Stimulated activated CD8-positive, alpha-beta memory T cell treated with anti-CD3 and anti-CD28 coated beads, Interleukin-15, amount 100 ng/mL, for 1 hour (primary cell): ENCODE data around the gene CRISPLD2.
"Not testable (repeated sequence)": the region's sequence is repeated elsewhere in the genome, so short reads cannot be mapped to it uniquely, and the experiment has no call there.

Experiments
- DNase-seq: peaks from one replicate; pipeline ENCODE4 v3.0.0-alpha.2; 2020; ENCODE audit warnings: low read depth

CRISPLD2 gene

DNA sequence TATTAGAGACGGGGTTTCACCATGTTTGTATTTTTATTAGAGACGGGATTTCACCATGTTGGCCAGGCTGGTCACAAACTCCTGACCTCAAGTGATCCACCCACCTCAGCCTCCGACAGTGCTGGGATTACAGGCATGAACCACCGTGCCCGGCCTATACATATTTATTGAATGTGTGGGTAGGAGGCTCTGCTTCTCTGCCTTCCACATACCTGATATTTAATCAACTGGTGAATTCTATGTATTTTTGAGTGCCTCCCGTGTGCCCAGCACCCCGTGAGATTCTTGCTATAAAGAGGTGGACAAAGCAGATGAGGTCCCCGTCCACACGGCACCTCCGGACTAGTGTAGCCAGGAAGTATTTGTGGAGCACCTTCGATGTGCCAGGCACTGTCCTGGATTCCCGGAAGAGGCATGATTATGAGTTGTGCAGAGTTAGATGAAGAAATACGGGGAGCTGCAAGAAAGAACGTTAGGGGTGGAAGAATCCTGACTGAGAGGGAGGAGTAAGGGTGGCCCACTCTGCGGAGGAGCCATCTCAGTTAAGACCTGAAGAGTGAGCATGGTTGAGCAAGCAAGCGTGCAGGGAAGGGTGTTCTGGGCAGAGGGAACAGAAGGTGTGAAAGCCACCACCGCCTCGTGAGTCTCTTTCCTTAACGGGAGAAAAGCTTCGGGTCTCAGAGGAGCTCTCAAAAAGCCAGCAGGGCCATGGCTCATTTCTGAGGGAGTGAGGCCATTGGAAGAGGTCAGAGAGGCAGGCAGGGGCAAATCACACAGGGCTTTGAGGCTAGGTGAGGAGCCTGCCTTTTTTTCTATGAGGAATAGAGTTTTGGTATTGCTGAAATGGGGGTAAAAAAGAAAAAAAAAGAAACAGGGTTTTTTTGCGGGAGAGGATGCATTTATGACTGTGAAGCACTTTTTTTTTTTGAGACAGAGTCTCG, 21.2 kb downstream of the CRISPLD2 start:
- no peak for DNase-seq

DNA sequence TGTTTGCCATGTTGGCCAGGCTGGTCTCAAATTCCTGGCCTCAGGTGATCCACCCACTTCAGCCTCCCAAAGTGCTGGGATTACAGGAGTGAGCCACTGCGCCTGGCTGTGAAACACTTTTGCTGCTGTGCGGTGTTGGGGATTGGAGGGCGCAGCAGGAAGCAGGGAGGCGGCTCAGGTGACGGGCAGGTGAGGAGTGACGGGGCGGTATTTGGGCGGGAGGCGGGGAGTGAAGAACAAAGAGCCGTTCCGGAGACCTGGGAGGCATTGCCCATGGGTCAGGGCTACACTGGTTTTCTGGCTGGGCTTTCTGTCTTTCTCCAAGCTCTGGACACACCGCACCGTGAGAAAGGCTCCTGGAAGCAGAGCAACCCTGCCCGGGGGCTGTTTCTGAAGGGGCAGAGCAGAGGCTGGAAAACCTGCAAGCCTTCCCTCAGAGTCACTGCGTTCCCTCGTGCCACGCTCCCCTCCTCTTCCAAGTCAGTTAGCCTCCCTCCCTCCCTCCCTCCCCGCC, 22.1 kb downstream of the CRISPLD2 start:
- no peak for DNase-seq

DNA sequence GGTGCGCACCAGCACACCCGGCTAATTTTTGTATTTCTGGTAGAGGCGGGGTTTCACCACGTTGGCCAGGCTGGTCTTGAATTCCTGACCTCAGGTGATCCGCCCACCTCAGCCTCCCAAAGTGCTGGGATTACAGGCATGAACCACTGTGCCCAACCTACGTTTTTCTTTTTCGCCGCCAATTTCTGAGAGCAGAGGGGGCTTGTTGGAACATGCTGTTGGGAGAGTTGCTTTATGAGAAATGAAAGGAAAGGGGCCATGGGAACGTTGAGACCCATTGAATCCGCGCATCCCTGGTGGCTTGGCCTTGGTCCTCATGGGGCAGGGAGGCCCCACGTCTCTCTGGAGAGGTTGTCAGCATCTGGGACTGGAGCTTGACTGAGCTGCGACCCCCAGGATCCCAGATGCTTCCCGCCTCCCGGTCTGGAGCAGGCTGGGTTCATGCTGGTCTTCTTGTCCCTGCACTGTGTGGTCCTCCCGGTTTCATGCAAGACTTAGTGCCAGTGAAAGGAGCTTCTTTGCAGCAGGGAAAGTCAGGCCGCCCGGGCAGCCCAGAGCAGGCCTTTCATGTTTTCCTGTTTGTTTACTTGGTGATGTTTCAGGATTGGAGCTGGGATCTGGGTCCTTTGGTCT, 22.8 kb downstream of the CRISPLD2 start:
- DNase-seq, result no peak

DNA sequence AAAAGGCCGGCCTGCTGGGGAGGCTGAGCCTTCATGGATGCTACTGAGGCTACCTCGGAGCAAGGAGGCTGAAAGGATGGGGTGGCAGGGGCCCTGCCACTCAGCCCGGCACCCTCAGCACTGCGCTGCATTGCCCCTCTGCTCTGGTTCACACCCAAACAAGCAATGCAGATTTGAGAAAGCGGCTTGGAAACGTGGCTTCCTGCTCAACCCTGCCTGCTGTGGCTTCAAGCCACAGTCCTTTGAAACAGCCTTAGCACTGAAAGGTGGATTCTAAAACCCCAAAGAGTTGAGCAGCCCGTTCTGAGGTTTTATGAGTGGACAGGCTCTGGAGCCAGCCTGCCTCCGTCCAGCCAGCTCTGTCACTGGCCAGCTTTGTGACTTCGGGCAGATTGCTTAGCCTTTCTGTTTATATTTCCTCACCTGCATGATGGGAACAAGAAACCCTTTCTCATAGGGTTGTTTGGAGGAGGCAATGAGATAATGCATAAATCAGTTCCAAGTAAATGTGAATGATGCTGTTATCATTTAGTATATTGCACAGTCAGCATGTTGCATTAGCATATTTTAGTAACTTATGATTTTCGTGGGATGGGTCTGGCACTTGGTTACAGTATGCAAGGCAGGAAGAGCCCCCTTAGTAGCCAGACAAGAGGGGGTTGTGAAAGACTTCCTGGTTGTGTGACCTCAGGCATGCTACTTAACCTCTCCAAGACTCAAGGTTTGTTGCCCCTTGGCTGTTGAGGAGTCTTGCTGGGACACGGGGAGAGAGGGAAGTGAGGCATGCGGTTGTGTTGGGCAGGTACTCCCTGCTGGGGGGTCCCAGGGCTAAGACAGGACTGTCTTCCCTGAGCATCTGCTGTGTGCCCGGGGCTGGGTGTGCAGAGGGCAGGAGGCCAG, 23.6 kb downstream of the CRISPLD2 start:
- DNase-seq, result no peak

DNA sequence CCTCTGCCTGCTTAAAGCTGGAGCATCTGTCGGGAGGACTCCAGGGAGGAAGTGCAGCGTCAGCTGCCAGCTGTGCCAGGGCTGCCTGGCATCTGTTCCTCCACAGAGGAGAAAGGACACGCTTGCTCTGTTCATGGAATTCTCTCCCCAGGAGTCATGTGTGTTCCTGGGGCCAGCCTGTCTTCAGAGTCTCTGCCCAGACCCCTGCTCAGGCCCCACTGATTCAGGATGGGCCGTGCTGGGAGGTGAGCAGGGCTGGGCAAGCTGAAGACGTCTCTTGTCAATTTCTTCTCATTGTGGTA, 24.2 kb downstream of the CRISPLD2 start:
- no peak for DNase-seq

DNA sequence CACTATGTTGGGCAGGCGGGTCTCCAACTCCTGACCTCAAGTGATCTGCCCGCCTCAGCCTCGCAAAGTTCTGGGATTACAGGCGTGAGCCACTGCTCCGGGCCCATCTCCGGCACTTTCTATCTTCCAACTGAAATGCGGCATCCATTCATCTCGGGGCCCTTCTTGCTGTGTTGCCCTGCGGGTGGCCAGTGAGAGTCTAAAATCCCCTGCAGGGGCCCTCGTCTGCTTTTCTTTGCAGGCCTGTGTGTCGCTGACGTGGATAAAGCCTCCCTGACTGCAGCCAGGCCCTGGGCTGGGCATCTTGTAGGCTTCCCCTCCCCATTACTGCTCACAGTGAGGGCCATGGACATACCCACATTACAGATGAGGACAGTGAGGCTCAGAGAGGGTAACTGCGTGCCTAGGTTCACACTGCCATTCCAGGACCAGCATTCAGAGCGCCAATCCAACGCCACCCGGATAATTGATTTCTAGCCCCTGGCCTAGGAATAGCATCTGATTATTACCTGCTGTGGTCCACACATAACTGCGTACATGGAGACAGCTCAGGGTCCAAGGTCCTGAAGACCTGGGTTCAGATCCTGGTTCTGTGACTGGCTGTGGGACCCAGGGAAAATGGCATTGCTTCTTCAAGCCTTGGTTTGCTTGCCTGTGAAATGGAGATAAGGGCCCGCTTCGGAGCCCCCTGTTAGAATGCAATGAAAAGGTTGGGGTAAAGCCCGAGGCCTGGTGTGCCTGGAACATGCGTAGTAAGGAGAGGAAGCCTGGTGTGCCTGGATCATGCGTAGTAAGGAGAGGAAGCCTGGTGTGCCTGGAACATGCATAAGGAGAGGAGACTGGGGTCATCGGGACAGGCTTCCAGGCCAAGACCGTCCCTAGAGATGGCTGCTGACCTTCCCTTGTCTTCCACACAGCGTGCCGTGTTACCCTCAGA, 25.0 kb downstream of the CRISPLD2 start:
- DNase-seq, result no peak

DNA sequence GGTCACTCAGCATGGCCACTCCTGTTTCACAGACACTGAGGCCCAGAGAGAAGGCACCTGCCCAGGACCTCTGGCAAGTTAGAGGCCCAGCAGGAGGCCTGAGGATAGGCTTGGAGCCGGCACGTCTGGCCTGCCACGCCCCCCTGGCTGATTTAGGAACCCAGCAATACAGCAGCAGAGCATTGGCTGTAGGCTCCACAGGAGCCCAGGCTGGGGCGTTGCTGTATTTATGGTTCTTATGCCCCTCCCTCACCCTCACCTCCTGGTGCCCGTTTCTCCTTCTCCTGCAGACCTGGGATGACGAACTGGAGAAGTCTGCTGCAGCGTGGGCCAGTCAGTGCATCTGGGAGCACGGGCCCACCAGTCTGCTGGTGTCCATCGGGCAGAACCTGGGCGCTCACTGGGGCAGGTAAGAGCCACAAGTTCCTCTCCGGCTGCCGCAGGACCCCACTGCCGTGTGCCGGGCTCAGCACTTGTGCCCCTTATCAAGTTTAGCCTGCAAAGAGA, 25.8 kb downstream of the CRISPLD2 start:
- no peak for DNase-seq

DNA sequence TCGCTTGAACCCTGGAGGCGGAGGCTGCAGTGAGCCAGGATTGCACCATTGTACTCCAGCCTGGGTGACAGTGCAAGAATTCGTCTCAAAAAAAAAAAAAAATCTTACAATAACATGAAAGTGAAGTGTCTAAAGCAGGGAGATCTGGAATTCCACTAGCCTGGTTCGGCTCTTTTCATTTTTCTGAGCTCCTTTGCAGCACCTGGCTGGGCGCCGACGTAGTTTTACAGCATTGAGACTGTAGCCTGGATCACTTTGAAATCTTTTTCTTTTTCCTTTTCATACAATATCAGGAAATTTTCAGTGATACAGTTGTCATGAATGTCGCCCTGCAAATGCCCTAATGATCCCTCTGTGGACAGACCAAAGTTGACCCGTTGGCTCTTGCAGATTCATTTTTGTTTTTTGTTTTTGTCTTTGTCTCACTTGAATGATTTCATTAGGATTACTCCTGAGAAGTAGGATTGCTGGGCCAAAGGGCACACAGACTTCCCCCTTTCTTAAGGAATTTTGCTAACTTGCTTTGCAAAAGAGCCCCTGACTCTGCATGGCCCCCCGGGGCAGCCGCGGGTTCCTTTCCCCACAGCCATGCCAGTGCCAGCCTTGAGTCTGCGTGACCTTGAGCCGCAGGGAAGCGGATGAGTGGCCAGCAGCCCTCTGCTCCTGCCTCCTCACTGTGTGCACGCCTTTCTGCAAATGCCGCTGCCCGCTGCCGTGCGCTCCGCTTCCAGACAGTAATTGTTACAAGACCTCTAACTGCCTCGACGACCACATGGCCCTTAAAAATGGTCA, 28.0 kb downstream of the CRISPLD2 start:
- no peak for DNase-seq

DNA sequence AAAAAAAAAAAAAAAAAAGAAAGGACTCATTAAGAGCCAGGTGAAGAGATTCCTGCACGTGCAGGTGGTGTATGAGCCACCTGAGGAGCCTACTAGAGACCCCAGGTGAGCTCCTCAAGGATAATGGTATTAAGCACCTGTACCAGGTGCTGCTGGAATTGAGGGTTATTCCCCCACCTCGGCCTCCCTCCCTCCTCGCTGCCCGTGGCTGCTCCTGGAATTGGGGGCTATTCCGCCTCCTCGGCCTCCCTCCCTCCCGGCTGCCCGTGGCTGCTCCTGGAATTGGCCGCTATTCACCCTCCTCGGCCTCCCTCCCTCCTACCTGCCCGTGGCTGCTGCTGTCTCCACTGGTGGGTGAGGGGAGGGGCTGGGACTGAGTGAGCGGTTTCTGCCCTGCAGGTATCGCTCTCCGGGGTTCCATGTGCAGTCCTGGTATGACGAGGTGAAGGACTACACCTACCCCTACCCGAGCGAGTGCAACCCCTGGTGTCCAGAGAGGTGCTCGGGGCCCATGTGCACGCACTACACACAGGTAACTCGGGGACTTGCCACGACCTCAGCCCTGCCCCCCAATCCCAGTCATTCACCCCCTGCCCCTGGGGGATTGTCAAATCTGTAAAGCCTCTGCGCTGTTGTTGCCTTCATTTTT, 29.3 kb downstream of the CRISPLD2 start:
- no peak for DNase-seq

DNA sequence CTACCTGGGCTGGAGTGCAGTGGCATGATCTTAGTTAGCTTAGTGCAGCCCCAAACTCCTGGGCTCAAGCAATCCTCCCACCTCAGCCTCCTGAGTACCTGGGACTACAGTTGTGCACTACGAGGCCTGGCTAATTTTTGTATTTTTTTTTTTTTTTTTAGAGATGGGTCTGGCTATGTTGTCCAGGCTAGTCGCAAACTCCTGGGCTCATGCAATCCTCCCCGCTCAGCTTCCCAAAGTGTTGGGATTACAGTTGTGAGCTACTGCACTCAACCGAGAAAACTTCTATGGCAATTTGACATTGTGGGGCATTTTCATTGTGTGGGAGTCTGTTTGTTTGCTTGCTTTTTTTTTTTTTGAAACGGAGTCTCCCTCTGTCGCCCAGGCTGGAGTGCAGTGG, 30.0 kb downstream of the CRISPLD2 start:
- DNase-seq, result no peak

DNA sequence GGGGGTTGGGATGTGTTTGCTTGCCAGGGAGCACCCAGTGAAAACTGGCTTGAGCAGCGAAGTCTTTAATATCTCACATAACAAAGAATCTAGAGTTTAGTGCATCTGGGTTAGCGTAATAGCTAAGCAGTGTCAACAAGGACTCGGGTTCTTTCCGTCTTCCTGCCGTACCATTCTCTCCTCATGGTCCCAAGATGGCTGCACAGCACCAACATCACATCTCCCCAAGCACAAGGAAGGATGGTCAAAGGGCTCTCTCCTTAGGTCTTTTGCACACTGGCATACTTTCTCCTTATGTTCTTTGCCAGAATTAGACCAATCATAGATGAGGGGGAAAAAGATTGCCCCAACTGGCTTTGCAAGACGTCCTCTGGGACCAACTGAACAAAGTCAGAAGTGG, 30.9 kb downstream of the CRISPLD2 start:
- no peak for DNase-seq

DNA sequence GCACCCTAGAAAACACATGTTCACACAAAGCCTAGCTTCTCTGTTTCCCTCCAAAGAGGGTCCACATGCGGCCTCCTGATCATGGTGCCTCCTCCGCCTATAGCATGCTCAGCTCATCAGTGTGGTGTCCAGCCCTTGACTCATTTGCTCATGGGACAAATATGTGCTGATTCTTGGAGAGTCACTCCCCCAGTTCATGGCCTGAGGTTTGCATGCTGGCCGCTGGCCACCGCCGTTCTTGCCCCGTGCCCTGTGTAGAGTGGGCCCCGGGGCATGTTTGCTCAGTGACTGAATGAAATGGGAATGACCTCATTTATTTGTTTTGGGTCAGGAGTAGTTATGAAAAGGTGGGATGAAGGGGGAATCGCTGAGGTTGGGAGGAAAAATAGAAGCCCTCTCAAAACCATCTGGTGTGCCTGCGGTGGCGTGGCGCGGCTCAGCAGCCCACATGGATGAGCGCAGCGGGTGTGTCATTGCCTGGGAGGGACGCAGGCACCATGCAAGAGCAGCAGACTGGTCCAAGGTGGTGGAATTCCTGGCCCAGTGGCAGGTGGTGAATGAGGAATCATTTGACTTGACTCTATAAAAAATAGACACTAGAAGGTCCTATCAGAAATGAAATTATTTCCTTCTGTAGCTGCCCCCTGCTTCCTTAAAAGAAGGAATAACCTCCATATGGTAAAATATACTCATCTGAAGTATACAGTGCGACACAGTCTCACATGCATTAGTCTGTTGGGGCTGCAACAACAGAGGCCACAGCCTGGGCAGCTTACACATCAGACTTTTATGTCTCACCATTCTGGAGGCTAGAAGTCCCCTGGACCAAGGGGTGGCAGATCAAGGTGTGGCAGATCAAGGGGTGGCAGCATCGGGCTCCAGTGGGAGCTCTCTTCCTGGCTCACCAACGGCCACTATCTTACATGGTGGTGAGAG, 31.7 kb downstream of the CRISPLD2 start:
- DNase-seq, result no peak

DNA sequence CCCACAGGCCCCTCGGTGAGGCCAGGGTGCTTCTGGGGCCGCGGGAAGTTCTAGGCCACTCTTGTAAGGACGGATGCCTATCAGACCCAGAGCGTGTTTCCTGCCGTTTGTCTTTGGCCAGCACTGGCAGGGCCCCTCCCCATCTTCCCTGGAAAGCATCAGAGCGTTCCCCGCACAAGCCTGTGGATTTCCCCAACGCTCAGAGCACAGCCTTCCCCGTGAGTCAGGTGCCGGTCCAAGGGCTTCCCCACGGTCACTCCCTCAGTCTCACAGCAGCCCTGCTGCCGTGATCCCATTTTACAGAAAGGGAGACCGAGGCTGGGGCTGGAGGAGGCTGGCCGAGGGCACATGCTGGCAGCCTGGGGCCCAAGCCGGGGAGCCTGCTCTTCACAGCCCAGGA, 33.7 kb downstream of the CRISPLD2 start:
- no peak for DNase-seq

DNA sequence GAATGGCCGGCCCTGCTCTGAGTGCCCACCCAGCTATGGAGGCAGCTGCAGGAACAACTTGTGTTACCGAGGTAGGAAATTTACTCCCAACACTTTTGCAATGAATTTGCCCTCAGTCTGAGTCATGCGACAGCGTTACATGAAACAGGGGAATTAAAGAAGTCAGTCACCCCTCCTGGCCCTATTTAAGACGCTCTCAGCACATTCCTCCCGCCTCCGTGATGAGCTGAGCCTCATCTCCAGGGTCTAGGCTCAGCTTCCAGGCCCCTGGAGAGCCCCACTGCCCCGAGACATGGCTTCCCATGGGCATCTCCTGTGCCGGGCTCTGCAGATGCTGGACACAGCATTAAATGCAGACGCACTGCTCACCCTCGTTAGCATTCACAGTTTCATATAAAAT, 35.0 kb downstream of the CRISPLD2 start:
- DNase-seq, result no peak

DNA sequence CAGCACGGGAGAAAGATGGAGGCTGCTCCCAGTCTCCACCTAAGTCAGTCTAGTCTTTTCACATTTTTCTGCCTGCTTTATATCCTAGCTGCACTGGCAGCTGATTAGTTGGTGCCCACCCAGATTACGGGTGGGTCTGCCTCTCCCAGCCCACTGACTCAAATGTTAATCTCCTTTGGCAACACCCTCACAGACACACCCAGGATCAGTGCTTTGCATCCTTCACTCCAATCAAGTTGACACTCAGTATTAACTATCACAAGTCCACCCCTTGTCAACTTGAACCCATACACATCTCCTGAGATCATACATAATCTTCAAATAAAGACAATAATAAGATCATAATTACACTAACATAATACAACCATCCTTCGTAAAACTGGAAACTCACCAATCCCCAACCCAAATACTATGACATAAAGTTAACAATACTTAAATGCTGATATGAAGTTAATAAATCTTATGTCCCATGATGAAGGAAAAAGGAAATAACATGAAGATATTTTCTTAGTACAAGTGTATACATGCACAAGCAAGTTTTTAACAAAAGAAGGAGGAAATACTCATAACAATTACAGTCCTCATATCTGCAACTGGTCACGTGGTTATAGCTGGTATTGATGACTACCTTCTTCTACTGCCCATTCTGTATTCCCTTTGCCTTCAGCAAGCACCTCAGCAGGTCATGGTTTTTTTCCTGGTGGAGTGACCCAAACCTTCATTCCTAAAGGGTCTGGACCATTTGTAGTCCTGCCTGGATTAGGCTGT, 35.8 kb downstream of the CRISPLD2 start:
- not testable (repeated sequence) for DNase-seq

DNA sequence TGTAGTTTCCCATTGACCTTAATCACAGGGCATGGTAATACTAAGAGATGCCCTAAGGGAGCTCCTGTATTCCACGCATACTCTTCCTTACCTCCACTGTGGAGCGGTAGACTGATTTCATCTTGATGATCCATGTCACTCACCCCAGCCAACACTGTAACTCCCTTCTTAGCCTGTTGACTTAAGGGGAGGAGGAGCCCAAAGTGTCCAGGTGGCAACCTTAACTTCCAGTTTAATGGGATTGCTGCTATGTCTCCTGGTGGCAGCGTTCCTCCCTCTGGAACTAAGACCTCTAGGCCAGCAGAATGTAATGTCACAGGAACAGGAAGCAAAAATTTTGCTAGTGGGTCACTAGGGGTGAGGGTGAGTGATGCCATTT, 36.4 kb downstream of the CRISPLD2 start:
- not testable (repeated sequence) for DNase-seq

DNA sequence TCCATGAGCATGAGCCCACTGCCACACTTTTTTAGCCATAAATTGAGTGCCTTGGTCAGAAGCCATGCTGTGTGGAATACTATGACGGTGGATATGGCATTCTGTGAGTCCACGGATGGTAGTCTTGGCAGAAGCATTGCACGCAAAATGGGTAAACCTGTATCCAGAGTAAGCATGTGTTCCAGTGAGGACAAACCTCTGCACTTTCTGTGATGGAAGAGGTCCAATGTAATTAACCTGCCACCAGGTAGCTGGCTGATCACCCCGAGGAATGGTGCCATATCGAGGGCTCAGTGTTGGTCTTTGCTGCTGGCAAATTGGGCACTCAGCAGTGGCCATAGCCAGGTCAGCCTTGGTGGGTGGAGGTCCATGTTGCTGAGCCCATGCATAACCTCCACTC, 37.0 kb downstream of the CRISPLD2 start:
- not testable (repeated sequence) for DNase-seq

DNA sequence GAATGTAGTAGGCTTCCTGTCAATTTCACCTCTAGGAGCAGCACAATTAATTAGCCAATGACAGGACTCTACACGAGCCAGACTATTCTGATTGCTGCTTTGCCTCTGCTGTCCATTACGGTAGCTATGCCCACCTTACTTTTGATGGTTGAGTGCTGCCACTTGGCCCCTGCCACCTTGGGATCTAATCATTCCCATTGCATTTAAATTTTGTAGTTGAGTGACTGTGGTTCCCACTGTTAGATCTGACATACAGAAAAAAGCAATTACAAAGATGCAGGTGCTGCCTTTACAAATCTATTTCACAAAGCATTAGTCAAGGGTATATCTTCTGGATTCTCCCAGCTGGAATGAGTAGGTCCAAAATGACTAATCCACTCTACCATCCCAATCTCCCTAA, 39.9 kb downstream of the CRISPLD2 start:
- no peak for DNase-seq
